GM12878 (cell line): Measurements from ENCODE around the gene SPAG16.

Experiments
- CEBPB ChIP-seq, 2 experiments: fragments of 150-350 bp in 1 of 2; IDR thresholded peaks; 2 replicates each; pipeline ENCODE4 v1.6.1; 2012 to 2014; ENCODE audit warnings: low read depth in 2 of 2, low read length in 2 of 2, borderline replicate concordance in 1 of 2, inconsistent platforms in 1 of 2
- HDGF ChIP-seq: fragments of 450-650 bp; IDR thresholded peaks from 2 replicates; pipeline ENCODE4 v1.6.1; 2016; ENCODE audit warnings: antibody characterized with exemption

DNA sequence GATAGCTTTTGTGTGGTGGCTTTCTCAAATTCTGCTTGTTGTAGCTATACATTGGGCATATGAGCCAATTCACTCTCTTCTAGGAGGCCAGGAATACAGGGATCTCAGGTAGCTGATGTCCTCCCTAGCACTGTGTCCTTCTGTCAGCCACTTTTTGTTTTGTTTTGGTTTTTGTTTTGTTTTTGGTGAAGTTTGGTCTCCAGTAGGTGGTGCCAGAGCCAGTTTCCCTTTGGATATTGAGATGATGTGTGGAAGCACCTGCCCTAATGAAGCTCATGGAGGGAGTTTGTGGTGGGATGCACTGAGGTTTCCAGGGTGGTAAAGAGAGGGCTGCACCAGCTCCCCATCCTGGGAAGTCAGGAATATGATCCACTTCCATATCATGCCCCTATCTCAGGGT is 1026.1 kb downstream of the SPAG16 start:
- TF ChIP-seq HDGF (no peak), CEBPB (IDR thresholded peaks at IDR 0.05; ENCODE audit: borderline replicate concordance in 1 of 2, low read depth in 2 of 2, low read length in 2 of 2) (no peak)
